ENCODE measurements around the gene NCOR2.

GRCh38 chr12:124534776-124535740 is 32.4 kb downstream of the NCOR2 start:
- no peak for TF ChIP-seq CTCF (conservative IDR thresholded peaks at IDR 0.05 in 1 of 2, IDR thresholded peaks at IDR 0.05 in 1 of 2; ENCODE audit: extremely low read depth in 1 of 2, insufficient read depth in 1 of 2, low read depth in 1 of 2, low read length in 2 of 2)
- no peak for TF ChIP-seq EZH2 (IDR thresholded peaks at IDR 0.05; ENCODE audit: borderline replicate concordance, low read length)

All from mammary epithelial cell (primary cell).